NCI-H187 (cell line): ENCODE data around the gene GPR146.
"Not testable (repeated sequence)": the region's sequence is repeated elsewhere in the genome, so short reads cannot be mapped to it uniquely, and the experiment has no call there.

ENCODE experiments used
- DNase-seq, 2 experiments: peaks; one replicate each; lab custom pipeline; 2025; lab: John Stamatoyannopoulos, UW

Gene GPR146

GRCh38 chr7:1044189-1045068, at the start of gene GPR146:
Gene GPR146 (plus strand): TSS chr7:1044546. CDS start chr7:1057516, 12,970 bp downstream.
- DNase-seq = peak; percentile 84 to 88

GRCh38 chr7:994592-995308, 49.6 kb upstream of the GPR146 start:
- DNase-seq = no peak

- no peak for DNase-seq
Observed at GRCh38 chr7:995571-995970, 48.8 kb upstream of the GPR146 start.

- DNase-seq = no peak
Observed at GRCh38 chr7:996079-996872, 48.1 kb upstream of the GPR146 start.

GRCh38 chr7:997404-998395, 46.6 kb upstream of the GPR146 start:
- peak in 1 of 2 experiments; percentile 27 for DNase-seq

- DNase-seq = no peak
Observed at GRCh38 chr7:999149-999879, 45.0 kb upstream of the GPR146 start.

GRCh38 chr7:999941-1000935, 44.1 kb upstream of the GPR146 start:
- DNase-seq = no peak

GRCh38 chr7:1001069-1001770, 43.1 kb upstream of the GPR146 start:
- DNase-seq = not testable (repeated sequence)

GRCh38 chr7:1002026-1002425, 42.3 kb upstream of the GPR146 start:
- DNase-seq = not testable (repeated sequence)

- DNase-seq = not testable (repeated sequence)
Observed at GRCh38 chr7:1002445-1002844, 41.9 kb upstream of the GPR146 start.

GRCh38 chr7:1004018-1004852, 40.1 kb upstream of the GPR146 start:
- DNase-seq = no peak

GRCh38 chr7:1005303-1005702, 39.0 kb upstream of the GPR146 start:
- no peak for DNase-seq

- no peak for DNase-seq
Observed at GRCh38 chr7:1007901-1008300, 36.4 kb upstream of the GPR146 start.

- no peak for DNase-seq
Observed at GRCh38 chr7:1008733-1009363, 35.5 kb upstream of the GPR146 start.

- DNase-seq = no peak
Observed at GRCh38 chr7:1009747-1010146, 34.6 kb upstream of the GPR146 start.

- DNase-seq = no peak
Observed at GRCh38 chr7:1010226-1010625, 34.1 kb upstream of the GPR146 start.
